HG03139 (cell line): ENCODE measurements around the gene EVL.

ENCODE experiments used
- ATAC-seq: cut with Tn5 transposase; IDR thresholded peaks from one replicate; pipeline ENCODE4 v1.9.1; 2021; ENCODE audit not compliant: unreplicated experiment

EVL gene

DNA sequence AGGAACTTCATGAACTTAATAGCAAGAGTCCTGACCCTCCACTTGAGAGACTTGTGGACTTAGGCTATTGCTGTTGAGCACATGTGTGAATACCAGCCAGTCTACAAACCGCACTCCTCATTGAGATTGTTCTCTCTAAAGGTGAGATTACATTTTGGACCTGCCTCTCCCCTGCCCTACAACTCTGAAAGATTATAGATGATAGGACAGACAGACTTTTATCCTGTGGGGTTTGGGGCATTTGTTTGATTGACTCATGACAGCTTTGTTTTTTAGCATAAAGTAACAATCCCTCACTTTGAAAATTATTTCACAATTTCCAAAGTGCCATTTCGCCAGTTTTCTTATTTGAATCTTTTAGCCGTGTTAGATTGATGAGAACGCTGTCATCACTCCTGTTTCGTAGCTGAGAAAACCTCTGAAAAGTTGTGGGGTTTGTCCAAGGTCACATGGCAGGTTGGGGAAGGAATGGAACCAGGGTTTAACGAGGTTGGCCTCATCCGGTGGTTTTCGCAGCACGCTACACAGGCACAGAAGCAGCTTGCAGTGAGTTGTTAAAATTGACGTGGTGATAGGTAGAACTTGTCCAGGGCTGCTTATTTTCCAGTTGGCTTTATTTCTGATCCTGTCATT, 836 bp downstream of the EVL start:
- ATAC-seq: peak; percentile 31

DNA sequence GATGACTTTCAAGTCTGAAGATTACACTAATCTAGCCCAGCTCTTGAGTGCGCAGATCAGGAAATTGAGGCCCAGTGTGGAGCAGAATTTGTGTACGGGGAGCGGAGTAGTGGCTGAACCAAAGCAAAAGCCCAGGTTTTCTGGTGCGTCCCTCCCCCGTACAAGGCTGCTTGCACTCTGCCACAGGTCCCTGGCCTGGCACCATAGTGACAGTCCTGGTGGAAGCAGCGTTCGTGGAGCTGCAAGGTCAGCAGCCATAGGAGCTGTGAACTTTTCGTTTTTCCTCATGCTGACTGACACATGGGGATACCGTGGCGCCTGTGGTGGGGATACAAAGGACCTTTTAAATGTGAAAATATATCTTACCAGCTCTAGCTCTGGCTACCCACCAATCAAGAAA, 1.7 kb downstream of the EVL start:
- no peak for ATAC-seq

DNA sequence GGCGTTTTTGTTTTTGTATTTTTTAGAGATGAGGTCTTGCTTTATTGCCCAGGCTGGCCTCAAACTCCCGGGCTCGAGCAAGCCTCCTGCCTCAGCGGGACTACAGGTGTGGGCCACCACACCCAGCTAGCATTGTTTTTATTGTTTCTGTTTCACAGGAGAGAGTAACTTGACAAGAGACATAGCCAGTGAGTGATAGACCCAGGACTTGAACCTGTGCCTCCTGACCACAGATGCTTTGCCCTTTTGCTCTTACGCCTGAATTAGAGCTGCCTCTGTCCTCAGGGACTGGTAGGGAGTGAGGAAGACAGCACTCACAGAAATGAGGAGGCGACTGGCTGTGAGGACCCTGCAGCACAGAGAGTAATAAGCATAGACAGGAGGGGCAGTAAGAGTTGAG, 2.3 kb downstream of the EVL start:
- ATAC-seq: no peak

DNA sequence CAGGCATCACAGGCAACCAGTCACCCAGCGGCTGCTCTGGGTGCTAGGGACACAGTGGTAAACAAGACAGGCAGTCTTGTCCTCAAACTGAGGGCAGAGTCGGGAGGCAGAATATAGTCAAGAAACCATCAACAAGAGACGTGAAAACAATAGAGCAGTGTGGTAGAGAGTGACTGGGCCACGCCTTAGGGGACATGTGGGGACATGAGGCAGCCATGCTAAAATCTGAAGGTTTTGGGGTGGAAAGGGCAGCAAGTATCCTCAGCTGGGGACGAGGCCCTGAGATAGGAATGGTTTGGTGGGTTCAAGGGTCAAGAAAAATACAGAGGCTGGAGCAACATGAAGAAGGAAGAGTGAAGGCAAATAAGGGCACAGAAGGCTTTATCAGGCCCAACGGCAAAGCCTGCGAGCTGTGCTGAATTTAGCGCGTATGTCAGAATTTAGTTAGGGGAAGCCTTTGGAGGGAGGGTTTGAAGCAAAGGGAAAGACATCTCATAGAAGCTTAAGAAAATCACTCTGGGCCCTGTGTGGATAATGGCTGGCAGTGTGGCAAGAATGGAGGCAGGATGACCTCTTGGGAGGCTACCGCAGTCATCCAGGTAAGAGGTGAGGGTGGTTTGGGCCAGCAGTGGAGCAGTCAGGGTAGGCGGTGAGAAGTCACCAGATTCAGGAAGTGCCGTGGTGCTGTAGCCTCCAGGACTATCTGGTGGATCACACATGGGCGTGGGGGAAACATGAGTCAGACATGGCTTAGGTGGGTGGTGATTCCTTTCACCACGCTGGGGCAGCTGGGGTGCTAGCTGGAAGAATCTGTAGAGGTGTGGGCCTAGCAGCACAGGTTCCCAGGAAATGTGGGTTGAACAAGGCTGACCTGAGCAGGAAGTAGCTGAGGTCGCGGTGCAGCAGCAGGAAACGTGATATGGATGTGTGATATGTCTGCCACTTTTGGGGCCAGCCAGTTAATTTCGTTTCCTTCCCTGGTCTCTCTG, 3.0 kb downstream of the EVL start:
- peak; percentile 29 for ATAC-seq

DNA sequence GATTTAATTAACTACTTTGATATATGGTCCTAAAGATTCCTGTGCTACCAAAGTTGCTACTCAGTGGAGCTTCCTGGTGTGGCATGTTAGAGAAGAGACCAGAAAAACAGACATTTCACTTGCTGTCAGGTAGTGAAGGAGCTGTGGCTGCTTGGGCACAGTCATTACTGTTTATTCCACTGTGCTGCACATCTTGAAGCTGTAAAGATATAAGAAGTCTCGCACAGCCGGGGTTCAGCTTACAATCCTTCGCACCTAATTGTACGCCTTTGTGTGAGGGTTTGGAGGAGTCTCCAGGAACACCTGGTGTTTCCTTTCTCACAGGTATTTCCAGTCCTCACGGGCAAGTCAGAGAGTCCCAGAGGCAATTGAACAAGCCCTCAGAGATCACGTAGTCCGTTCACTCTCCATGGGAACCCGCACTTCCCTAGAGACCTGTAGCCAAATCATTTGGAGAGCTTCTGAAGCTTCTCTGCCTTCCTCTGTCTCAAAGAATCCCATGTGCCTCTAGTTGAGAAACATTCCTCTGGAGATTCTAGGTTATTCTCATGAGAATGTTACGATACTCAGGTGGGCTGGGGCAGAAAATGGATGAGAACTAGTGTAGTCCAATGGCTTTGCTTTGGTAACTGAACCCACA, 4.1 kb downstream of the EVL start:
- ATAC-seq: no peak

DNA sequence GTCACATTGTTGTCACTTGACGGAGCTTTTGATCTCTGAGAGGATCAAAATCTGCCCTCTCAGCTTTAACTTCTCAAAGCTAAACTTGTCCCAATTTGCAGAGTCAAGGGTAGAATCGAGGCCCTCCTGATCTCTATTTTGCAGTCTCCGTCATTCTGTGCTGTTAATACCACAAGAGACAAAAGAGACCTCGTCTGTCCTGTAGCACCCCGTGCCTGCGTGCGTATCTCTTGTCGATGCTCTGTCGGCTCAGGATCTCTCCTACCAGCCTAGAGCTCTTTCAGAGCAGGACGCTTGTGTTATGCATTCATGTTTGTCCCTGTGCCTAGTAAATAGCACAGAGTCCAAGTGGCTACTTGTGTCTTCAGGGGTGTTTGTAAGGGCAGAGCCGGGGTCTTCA, 5.1 kb downstream of the EVL start:
- no peak for ATAC-seq

DNA sequence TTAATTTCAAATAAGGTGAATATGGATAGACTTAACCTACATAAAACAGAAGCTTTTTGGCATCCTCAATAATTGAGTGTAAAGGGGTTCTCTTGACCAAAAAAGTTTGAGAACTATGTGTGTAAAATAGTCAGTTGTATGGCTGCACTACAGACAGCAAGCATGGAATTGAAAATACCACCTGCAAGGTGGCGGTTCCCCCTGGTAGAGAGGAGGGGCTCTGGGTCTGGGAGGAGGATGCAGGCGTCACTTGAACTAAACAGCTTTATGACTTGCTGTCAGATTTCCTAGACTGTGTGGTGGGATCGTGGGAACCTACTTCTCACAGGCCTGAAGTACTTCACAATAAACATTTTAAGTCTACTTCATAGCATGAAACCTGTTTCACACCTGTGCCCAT, 6.3 kb downstream of the EVL start:
- no peak for ATAC-seq

DNA sequence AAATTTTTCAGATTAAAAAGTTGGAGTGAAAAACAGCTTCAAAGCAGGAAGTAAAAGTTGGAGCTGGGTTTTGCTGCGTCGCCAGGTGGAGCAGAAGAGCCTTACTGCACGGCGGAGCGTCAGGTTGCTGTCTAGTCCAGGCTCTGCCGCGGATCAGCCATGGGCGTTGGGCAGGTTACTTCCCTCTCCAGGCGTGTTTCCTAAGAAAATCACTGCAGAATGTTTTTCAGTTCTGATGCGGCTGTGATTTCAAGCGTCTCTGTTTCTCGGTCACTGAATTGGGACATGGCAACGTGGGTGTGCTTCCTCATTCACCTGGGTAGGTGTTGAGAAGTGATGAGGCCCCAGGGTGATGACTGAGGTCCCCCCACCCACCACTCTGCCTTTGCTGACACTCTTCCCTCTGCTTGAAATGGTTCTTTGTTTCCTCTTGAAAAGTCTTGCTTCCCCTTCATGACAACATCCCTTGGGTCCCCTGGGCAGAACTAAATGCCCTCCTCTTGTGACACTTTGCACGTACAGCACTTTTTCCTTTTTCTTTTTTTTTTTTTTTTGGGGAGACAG, 7.6 kb downstream of the EVL start:
- no peak for ATAC-seq

DNA sequence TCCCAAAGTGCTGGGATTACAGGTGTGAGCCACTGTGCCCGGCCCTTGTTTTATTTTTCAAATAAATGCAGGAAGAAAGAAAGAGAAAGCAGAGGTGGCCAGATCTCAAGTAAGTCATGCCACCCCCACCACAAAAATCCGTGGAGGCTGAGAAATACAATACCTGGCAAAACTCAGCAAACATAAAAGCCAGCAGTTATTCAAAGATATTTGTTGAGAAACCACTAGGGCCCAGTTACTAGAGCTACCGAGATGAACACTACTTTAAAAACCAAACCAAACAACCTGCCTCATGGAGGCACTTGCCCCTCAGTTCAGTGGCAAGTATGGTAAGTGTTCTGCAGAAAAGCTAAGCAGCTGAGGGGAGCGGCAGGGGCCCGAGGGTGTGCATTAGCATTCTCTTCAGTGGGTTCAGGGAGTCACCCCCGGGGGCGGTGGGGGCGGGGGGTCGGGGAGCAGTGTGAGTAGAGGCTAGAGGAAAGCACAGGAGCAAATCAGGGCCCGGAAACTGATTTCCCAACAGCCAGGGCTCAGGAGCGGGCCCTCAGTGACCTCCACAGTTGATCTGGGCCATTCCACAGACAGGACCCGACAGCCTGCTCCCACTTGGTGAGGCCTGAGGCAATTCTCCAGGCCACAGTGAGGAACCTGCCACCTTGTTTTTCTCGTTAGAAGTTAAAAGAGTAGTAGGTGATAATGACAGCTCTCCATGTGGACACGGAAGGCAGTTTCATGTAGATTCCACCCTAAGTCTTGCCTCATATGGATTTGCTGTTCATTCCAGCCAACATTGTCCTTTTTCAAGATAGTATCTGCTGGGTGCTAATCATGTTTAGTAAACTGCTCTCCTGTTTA, 8.6 kb downstream of the EVL start:
- no peak for ATAC-seq

DNA sequence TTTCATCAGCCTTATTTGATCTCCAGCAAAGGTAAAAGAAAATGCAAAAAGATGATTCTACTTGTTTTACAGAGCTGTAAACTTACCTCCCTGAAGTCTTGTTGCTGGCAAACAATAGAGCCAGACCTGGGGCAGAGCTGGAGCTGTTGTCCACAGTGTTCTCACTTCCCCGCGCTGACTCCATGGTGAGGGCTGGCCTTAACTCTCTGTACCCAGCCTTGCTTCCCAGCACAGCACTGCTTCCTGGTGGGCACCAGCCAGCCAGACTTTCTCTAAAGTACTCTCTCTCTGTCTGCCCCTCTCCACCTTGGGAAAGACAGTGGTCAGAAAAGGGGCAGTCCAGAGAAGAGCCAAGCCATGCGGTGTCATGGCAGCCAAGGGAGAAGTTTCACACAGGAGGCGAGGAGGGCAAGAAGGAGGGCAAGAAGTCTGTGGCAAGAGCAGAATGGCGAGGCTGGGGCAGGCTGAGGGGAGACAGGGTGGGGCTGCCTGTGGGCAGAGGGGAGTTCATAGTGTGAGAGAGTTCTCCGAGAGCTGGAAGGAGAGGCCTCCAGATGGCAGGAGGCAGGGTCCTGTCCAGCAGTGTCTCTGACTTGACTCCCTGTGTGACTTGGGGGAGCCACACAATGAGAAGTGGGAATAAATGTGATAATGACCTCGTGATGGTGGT, 9.3 kb downstream of the EVL start:
- ATAC-seq: no peak

DNA sequence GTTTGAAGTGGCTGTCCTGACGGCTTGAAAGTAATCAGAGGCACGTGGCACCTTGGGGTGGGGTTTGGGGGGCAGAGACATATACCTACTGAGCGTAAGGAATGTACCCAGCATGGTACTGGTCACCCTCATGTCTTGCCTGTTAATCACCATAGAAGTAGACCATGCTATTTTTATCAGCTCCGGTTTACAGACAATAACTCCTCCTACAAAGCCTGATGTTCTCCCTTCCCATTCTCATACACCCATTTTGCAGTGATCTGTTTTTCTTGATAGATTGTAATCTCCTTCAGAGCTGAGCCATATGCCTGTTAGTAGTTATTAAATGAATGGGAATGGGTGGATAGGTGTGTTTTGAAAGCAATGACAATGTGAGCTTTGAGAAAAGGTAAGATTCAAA, 10.5 kb downstream of the EVL start:
- no peak for ATAC-seq

DNA sequence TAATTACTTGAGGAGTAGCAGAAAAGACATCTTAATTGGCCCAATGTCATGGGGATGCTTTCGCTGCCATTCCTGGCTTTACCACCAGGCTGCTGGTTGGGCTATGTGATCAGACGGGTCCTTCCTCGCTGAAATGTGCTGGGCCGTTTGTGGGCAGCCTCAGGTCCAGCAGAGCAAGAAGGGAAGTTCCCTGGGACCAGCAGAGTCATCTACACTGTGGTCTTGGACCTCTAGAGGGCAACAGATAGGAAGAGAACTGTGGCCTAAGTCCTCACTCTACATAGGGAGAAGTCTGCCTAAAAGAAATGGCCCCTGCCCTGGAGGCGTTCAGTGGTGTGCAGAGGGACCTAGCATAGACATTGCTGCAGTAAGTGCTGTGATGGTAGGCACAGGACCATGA, 10.9 kb downstream of the EVL start:
- ATAC-seq: no peak

DNA sequence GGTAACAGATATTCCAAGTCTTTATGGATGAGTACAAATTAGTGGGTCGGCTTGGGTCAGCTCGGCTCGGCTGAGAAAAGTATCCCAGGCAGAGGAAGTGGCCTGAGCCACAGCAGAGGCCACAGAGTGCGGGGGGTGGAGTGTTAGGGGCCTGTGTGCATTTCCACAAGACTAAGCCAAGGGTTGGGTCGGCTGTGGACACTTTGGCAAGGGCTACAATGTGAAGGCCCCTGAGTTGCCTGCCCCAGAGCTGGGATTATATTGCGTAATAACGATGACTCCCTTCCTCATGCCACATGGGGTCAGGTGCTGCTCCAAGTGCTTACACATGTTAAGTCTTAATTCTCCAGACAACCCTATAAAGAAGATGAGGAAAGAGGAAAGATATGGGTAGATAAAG, 11.4 kb downstream of the EVL start:
- no peak for ATAC-seq

DNA sequence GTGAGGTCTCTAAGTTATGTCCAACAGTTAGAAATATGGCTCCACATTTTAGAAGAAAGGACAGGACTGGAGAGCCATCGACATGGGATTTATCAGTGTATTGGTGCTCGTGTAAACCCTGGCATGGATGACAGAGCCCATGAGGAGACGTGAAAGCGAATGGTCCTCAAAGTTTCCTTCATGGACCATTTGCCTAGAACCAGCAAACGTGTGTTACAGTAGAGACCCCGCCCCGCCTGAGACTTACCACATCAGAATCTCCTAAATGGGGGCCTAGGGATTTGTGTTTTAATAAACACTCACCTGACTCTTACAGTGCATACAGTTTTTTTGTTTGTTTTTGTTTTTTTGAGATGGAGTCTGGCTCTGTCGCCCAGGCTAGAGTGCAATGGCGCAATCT, 12.2 kb downstream of the EVL start:
- ATAC-seq: no peak

DNA sequence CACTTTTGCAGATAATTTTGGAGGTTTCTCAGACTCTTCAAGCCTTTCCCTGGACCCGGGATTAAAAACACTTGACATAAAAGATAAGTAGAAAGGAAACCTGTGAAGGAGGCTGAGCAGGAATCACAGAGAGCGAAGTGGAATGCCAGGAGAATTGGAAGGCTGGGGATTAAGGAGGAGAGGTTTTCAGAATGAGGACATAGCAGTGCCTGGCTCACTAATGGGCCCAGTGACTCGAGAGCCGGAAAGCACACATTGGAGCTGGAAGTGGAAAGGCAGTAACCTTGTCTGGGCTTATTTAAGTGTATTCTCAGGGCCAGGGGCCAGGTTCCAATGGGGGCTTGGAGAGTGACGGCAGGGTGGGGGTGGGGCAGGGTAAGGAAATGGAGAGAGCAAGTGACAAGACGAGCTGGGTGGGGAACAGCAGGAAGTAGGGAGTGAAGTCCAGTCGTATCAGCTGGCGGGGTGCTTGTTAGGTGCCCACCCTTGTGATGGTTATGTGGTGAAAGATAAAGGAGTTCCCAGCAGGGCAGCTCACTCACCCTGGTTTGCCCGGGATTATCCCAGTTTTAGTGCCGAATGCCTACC, 13.1 kb downstream of the EVL start:
- ATAC-seq: no peak

DNA sequence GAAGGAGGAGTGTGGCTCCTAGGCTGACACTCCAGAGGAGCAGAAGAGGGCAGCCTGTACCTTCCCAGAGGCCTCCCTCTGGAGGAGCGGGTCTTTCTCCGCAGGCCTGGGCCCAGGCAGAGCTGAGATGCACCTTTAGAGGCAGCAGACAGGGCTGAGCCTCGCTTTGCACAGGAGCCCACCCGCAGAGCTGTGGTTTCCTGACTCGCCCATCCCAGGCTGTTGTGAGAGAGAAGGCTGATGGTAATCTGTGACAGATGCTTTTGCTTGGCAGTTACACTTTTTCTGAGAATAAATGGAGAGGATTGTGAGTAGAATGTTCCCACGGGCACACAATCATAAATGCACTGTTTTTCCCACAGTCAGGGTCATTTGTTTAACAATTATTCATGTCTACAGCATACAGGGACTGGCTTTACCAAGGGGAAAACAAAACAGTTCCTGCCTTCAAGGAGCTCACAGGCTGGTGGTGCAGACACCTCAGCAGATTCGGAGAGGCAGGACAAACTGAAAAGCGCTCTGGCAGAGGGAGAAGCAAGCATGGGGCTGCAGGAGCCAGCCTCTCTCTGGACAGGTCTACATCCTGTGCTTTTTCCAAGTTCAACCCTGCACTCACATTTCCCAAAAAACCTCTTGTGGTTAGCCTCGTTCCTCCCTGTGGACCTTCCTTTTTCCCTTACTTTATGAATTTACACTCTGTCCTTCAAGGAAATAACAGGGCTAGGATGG, 13.9 kb downstream of the EVL start:
- ATAC-seq: peak; percentile 67

DNA sequence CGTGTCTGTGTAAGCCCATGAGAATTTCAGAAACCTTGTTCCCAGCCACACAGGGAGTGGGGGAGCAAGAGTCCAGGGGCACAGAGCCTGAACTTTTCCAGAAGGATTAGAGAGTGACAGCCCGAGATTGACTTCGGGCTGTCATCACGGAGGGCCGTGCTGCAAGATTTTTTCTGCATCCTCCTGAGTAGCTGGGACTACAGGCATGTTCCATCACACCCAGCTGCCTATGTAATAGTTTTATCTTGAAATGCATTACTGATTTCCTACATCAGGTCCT, 14.4 kb downstream of the EVL start:
- ATAC-seq: no peak

DNA sequence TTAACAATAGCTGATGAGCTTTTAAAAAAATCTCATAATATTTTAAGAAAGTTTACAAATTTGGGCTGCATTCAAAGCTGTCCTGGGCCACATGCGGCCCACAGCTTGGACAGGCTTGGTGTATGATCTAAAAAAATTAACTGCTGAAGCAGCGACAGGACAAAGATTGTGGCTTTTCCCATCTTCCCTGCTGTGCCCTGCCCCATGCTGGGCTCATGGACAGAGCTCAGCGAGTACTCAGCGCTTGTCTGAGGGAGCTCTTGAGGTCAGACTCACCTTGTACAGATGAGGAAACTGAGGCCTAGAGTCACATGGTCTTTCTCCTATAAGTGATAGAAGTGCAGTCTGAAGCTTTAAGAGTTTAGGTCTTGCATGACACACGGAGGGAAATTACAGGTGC, 15.0 kb downstream of the EVL start:
- ATAC-seq: no peak

DNA sequence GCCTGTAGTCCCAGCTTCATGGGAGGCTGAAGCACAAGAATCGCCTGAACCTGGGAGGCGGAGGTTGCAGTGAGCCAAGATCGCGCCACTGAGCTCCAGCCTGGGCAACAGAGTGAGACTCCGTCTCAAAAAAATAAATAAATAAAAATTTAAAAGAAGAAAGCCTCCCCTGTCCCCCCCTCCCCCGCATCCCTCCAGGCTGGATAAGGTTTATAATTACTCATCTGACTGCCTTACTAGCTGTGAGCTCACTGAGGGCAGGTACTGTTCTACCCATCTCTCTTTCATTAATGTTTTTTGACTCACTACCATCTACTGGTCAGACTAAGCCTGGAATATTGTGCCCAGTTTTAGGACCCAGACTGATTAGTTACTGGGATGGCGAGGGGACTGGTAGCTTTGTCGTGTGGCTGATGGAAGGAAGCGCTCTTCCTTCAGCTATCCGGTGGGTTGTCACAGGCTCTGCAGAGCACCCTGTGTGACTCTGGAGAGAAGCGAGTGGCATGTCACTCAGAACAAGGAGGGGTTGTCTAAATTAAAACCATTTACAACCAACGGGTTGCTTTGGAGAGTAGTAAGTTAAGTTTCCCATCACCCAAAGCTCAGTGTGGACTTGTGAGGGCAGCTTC, 16.9 kb downstream of the EVL start:
- ATAC-seq: no peak
